CD4-positive, alpha-beta T cell (primary cell): ENCODE results near the gene DRAM1. TPM values are rescaled to one million over a fixed set of nuclear protein-coding genes. Genes with fewer than 3 reads are reported as not detected.

Experiments used
- ATAC-seq: fragments of 200-7000 bp; cut with Tn5 transposase; one replicate; pipeline ENCODE4 v1.10.0; 2022; ENCODE audit warnings: mild to moderate bottlenecking; ENCODE audit not compliant: poor library complexity
- CTCF ChIA-PET: fragments of 350-600 bp; sonication (Branson Sonifier 250); formaldehyde crosslinking; loops from one replicate; lab custom pipeline; 2021; ENCODE audit warnings: antibody characterized with exemption, inconsistent platforms; lab: Charles Lee
- POLR2A ChIA-PET: fragments of 350-600 bp; sonication (Branson Sonifier 250); formaldehyde crosslinking; loops from one replicate; lab custom pipeline; 2021; ENCODE audit warnings: antibody characterized with exemption, inconsistent platforms; lab: Charles Lee
- DNase-seq, 14 experiments: peaks; one replicate each; pipeline ENCODE4 v3.0.0-alpha.2; 2013 to 2020; ENCODE audit warnings: mixed read lengths in 2 of 14
- H3K27ac ChIP-seq, 2 donors: one replicate each; pipeline versions ENCODE4 v1.5.1 to v1.7.0; 2013; ENCODE audit warnings: low read length in 2 of 2, low read depth in 1 of 2, mild to moderate bottlenecking in 1 of 2
- H3K27me3 ChIP-seq, 2 experiments: 1 replicate in 1 of 2; 2 replicates in 1 of 2; pipeline versions ENCODE4 v1.6.1 to v1.7.0; 2013; ENCODE audit warnings: low read length in 2 of 2, control low read depth in 1 of 2, mild to moderate bottlenecking in 1 of 2, moderate library complexity in 1 of 2; ENCODE audit not compliant: insufficient read depth in 2 of 2, control insufficient read depth in 1 of 2
- H3K36me3 ChIP-seq: one replicate; pipeline ENCODE4 v1.6.1; 2013; ENCODE audit warnings: low read length, control low read depth; ENCODE audit not compliant: insufficient read depth
- H3K4me1 ChIP-seq: one replicate; pipeline ENCODE4 v1.6.1; 2013; ENCODE audit warnings: low read length, control low read depth; ENCODE audit not compliant: insufficient read depth
- H3K4me3 ChIP-seq: one replicate; pipeline ENCODE4 v1.5.1; 2013; ENCODE audit warnings: mild to moderate bottlenecking, low read length, moderate library complexity
- H3K9me3 ChIP-seq, 2 experiments: 1 replicate in 1 of 2; 2 replicates in 1 of 2; pipeline versions ENCODE4 v1.6.1 to v1.7.0; 2013; ENCODE audit warnings: low read length in 2 of 2, mild to moderate bottlenecking in 2 of 2, control low read depth in 1 of 2, moderate library complexity in 1 of 2; ENCODE audit not compliant: control insufficient read depth in 1 of 2, insufficient read depth in 1 of 2
- H3K27ac Mint-ChIP-seq: one replicate; pipeline ENCODE4 v1.8.0; 2020; ENCODE audit warnings: mixed read lengths
- H3K27me3 Mint-ChIP-seq: one replicate; pipeline ENCODE4 v1.8.0; 2021; ENCODE audit warnings: mixed read lengths
- H3K36me3 Mint-ChIP-seq: one replicate; pipeline ENCODE4 v1.8.0; 2021; ENCODE audit warnings: low read depth, mixed read lengths
- H3K4me1 Mint-ChIP-seq: one replicate; pipeline ENCODE4 v1.8.0; 2021; ENCODE audit warnings: low read depth, mixed read lengths
- H3K4me3 Mint-ChIP-seq: one replicate; pipeline ENCODE4 v1.8.0; 2020; ENCODE audit warnings: mild to moderate bottlenecking, mixed read lengths
- H3K9me3 Mint-ChIP-seq: one replicate; pipeline ENCODE4 v1.8.0; 2020; ENCODE audit warnings: mixed read lengths
- CTCF ChIP-seq: fragments of 200-600 bp; IDR thresholded peaks from one replicate; pipeline ENCODE4 v1.8.0; 2022; ENCODE audit warnings: antibody characterized with exemption, mild to moderate bottlenecking
- intact Hi-C, 2 experiments: fragments of 100-400 bp; cut with DNase I in 1 of 2; cut with micrococcal nuclease in 1 of 2; formaldehyde crosslinking; loops; one replicate each; pipeline versions ENCODE4 v1.15.1 to v1.9.0; 2023 to 2025; cut with DNase I, micrococcal nuclease
- total RNA-seq, 174 experiments: library from RNA in 2 of 174; stranded (reverse) in 2 of 174; gene quantifications; one replicate each; pipeline ENCODE4 v1.2.3 and lab custom pipeline; 2021 to 2026

DRAM1 gene
- total RNA-seq, 2 experiments from 2014 or later = 1.3 to 1.6 TPM

DNA sequence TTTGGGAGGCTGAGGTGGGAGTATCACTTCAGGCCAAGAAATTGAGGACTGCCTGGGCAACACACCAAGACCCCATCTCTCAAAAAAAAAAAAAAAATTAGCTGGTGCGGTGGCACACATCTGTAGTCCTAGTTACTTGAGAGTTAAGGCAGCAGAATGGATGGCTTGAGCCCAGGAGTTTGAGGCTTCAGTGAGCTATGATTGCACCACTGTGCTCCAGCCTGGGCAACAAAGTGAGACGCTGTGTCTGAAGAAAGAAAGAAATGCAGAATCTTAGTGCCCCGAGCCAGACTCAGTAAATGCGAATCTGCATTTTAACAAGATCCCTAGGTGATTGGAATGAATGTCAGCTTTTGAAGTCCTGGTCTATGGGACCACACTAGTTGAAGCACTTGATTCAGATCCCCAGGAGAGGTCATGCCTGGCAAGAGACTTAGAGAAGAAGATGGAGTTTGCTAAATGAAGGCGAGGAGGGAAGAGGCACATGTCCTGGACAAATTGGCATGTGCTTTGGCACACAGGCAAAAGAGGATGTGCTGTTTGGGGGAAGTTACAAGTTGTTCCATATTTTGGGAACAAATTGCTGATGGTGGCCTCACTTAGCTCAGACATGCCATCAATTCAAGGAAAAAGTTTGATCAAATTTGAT lies 56.6 kb downstream of the DRAM1 start:
- H3K36me3 Mint-ChIP-seq = no peaks in the 10 kb centered on the region
- no peaks in the 10 kb centered on the region for H3K4me1 Mint-ChIP-seq
- Histone ChIP-seq H3K9me3 (no peaks in the 10 kb centered on the region), H3K27ac (no peak overlapping the region), H3K4me3 (no peak overlapping the region), H3K4me1 (no peaks in the 10 kb centered on the region), H3K27me3 (no peaks in the 10 kb centered on the region), H3K36me3 (no peaks in the 10 kb centered on the region)
- TF ChIP-seq CTCF = no peak
- DNase-seq (no peak), ATAC-seq (no peak)
- no peak overlapping the region for H3K4me3 Mint-ChIP-seq
- CTCF ChIA-PET = no interaction called here
- intact Hi-C loops = no loop called here
- no peak overlapping the region for H3K27ac Mint-ChIP-seq
- no peaks in the 10 kb centered on the region for H3K9me3 Mint-ChIP-seq
- peaks cover 18% of the 10 kb centered on the region for H3K27me3 Mint-ChIP-seq
- POLR2A ChIA-PET = no interaction called here

- H3K9me3 ChIP-seq = no peaks in the 10 kb centered on the region
- no peak overlapping the region for H3K27ac ChIP-seq
- intact Hi-C loops = no loop called here
- POLR2A ChIA-PET = no interaction called here
- Mint-ChIP-seq H3K36me3 (no peaks in the 10 kb centered on the region), H3K27me3 (peaks cover 19% of the 10 kb centered on the region), H3K9me3 (no peaks in the 10 kb centered on the region), H3K4me3 (no peak overlapping the region), H3K27ac (no peak overlapping the region), H3K4me1 (no peaks in the 10 kb centered on the region)
- no peak overlapping the region for H3K4me3 ChIP-seq
- no peaks in the 10 kb centered on the region for H3K4me1 ChIP-seq
- no peaks in the 10 kb centered on the region for H3K27me3 ChIP-seq
- H3K36me3 ChIP-seq = no peaks in the 10 kb centered on the region
- DNase-seq (peak in 1 of 14 experiments; percentile 11), ATAC-seq (no peak)
- no peak for TF ChIP-seq CTCF
- CTCF ChIA-PET = no interaction called here
Measured at GRCh38 chr12:101935890-101936746, 58.7 kb downstream of the DRAM1 start.

GRCh38 chr12:101939306-101939705 lies 61.9 kb downstream of the DRAM1 start:
- H3K4me1 Mint-ChIP-seq = no peaks in the 10 kb centered on the region
- H3K27me3 Mint-ChIP-seq = peaks cover 19% of the 10 kb centered on the region
- H3K4me3 Mint-ChIP-seq = no peak overlapping the region
- Histone ChIP-seq H3K36me3 (no peaks in the 10 kb centered on the region), H3K4me3 (no peak overlapping the region), H3K4me1 (no peaks in the 10 kb centered on the region), H3K27me3 (no peaks in the 10 kb centered on the region), H3K27ac (no peak overlapping the region), H3K9me3 (no peaks in the 10 kb centered on the region)
- POLR2A ChIA-PET = no interaction called here
- no peak for TF ChIP-seq CTCF
- DNase-seq = no peak
- intact Hi-C loops = loop anchor here in 1 of 2 experiments (1.0 kb wide), 1 partner anchor 545 kb away; no protein-coding TSS in a partner anchor
- CTCF ChIA-PET = interaction anchor here (1.3 to 1.4 kb wide), 2 partner anchors 27 to 1609 kb away, joined by 3 read pairs; no protein-coding TSS in a partner anchor
- no peaks in the 10 kb centered on the region for H3K36me3 Mint-ChIP-seq
- no peak for ATAC-seq
- no peak overlapping the region for H3K27ac Mint-ChIP-seq
- no peaks in the 10 kb centered on the region for H3K9me3 Mint-ChIP-seq
